Measurements from ENCODE around the gene DDX3Y. TPM values are rescaled to one million over a fixed set of nuclear protein-coding genes. Genes with fewer than 3 reads are reported as not detected.

The DDX3Y gene
- total RNA-seq (2021; fragmentation: NEBNext Ultra II Directional; extraction: Animal tissue kit (Norgen Biotek cat#: 25700)), result 10 to 100 TPM; 50.2 to 83.0 (median 53.2) TPM
- long read RNA-seq, full-length matches to known transcripts, result 33 of 64 reads
- long read RNA-seq, partial matches to known transcripts, result 14 of 64 reads
- long read RNA-seq, other reads (novel, unspliced or antisense), result 17 of 64 reads

DNA sequence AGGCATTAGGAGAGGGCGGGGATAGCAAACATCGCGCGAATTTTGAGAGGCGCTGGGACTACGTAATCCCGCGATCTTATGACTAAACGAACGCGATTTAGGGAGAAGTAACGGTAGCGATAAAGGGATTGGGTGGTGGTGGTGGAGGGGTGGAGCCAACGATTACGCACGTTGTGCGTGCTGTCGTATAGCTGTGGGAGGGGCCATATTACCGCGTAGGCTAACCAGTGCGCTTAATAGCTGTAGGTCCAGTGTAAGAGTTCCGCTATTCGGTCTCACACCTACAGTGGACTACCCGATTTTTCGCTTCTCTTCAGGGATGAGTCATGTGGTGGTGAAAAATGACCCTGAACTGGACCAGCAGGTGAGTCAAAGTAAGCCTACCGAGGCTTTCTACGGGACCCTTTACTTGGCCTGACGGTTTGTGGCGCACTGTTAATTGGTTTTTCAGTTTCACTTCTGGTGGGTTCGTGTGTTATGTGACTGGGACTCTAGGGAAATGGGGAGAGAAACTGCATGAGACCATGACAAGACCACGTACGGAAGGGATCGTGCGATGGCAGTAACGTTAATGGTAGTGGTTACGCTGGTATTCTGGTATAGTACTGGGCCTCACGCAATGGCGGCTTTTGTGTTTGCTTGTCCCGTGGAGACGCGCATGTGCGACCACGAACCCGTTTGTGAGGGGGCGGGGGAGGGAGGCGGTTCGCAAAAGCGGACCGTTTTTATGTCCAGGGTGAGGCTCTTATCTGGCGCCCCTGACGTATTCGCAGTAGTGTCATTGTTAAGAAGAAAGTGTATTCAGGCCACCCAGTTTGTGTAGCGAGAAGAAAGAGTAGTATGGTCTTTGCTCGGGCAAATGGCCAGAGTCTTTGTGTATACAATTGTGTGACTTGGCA is at the start of gene DDX3Y:
Gene DDX3Y, plus strand, starts transcription at position 251 of the 899 bp plus-strand sequence. Its CDS starts 69 bp downstream, at position 320.
- TF ChIP-seq, protein P1, sequence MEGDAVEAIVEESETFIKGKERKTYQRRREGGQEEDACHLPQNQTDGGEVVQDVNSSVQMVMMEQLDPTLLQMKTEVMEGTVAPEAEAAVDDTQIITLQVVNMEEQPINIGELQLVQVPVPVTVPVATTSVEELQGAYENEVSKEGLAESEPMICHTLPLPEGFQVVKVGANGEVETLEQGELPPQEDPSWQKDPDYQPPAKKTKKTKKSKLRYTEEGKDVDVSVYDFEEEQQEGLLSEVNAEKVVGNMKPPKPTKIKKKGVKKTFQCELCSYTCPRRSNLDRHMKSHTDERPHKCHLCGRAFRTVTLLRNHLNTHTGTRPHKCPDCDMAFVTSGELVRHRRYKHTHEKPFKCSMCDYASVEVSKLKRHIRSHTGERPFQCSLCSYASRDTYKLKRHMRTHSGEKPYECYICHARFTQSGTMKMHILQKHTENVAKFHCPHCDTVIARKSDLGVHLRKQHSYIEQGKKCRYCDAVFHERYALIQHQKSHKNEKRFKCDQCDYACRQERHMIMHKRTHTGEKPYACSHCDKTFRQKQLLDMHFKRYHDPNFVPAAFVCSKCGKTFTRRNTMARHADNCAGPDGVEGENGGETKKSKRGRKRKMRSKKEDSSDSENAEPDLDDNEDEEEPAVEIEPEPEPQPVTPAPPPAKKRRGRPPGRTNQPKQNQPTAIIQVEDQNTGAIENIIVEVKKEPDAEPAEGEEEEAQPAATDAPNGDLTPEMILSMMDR (IDR thresholded peaks at IDR 0.05), result no peak
- H3K4me3 Mint-ChIP-seq, result peak within 1 kb of the TSS; percentile 100
- peak; percentile 93 for DNase-seq
- peaks cover 18% of the 10 kb centered on the region for H3K4me1 Mint-ChIP-seq (ENCODE audit: low read depth)
- peak within 1 kb of the TSS; percentile 100 for H3K27ac Mint-ChIP-seq
- H3K9me3 Mint-ChIP-seq, result peaks cover 10% of the 10 kb centered on the region
- H3K36me3 Mint-ChIP-seq (ENCODE audit: low read depth), result peaks cover 16% of the 10 kb centered on the region
- H3K27me3 Mint-ChIP-seq (ENCODE audit: insufficient read depth), result peaks cover 13% of the 10 kb centered on the region; the same call in 1 of the 2 replicates

DNA sequence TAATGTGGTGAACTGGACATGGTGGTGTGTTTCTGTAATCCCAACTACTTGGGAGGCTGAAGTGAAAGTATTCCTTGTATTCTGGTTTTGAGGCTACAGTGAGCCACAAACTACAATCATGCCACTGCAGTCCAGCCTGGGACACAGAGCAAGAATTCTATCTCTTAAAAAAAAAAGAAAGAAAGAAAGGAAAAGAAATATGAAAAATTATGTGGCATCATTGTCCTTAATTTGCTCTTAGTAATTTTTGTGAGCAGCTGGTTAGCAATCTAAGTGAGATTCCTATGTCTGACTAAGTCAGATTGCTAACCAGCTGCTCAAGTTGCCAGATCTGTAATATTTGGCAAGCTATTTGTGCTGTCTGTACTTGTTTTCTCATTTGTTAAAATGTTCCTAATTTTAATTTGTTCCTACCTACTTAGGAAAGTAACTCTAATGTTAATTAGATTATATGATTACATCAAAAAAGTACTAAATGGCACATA is 48.8 kb upstream of the DDX3Y start:
- H3K4me3 Mint-ChIP-seq, result no peak overlapping the region
- peak; percentile 1 for DNase-seq
- H3K27me3 Mint-ChIP-seq (ENCODE audit: insufficient read depth), result peaks cover 1% of the 10 kb centered on the region; the same call in 1 of the 2 replicates
- H3K4me1 Mint-ChIP-seq (ENCODE audit: low read depth), result no peaks in the 10 kb centered on the region; the same call in 1 of the 2 replicates
- H3K27ac Mint-ChIP-seq, result peak overlapping the region; percentile 54; the same call in 1 of the 2 replicates
- no peaks in the 10 kb centered on the region for H3K9me3 Mint-ChIP-seq
- TF ChIP-seq, protein P1 (IDR thresholded peaks at IDR 0.05), result no peak
- H3K36me3 Mint-ChIP-seq (ENCODE audit: low read depth), result no peaks in the 10 kb centered on the region

DNA sequence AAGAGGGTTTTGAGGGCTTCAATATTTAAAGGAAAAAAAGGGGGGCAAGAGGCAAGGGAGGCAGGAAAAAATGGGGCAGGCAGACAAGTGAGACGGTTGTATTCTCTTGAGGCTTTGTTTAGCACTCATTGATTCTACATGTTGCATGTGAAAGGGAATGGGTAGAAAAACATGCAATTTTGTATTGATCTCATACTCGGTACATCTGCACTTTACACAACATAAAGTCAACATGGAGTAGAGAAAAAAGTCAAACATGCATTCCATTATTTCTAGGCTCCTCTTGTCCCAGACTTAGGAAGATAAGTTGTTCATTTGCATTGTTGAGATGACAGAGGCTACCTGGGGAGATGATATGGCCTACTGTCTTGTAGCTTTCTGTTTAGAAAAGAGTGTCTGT is 36.7 kb upstream of the DDX3Y start:
- TF ChIP-seq, protein P1 (IDR thresholded peaks at IDR 0.05), result no peak
- Mint-ChIP-seq H3K27ac (no peak overlapping the region), H3K4me1 (ENCODE audit: low read depth) (no peaks in the 10 kb centered on the region), H3K4me3 (no peak overlapping the region), H3K9me3 (no peaks in the 10 kb centered on the region), H3K27me3 (ENCODE audit: insufficient read depth) (no peaks in the 10 kb centered on the region), H3K36me3 (ENCODE audit: low read depth) (peaks cover 4% of the 10 kb centered on the region; the same call in 1 of the 2 replicates)
- DNase-seq, result no peak

DNA sequence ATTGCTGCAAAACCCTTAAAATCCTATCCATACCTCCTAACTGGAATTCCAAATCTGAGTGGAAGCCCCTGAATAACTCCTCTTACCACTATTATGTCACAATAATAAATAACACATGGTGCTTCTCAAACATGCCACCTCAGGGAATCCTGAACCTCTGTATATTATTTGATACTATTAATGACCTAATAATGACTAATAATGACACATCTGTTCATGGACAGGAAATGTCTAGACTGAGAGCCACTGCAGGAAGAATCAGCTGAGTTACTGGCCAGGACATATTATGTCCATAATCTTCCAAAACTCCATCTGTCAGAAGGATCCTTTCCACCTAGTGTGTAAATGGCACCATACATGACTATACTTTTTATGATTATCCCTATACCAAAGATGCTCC is 7.7 kb upstream of the DDX3Y start:
- Mint-ChIP-seq H3K27me3 (ENCODE audit: insufficient read depth) (no peaks in the 10 kb centered on the region; the same call in 1 of the 2 replicates), H3K4me3 (no peak overlapping the region), H3K27ac (no peak overlapping the region), H3K4me1 (ENCODE audit: low read depth) (no peaks in the 10 kb centered on the region; the same call in 1 of the 2 replicates), H3K36me3 (ENCODE audit: low read depth) (no peaks in the 10 kb centered on the region), H3K9me3 (no peaks in the 10 kb centered on the region)
- no peak for DNase-seq
- TF ChIP-seq, protein P1 (IDR thresholded peaks at IDR 0.05), result no peak

DNA sequence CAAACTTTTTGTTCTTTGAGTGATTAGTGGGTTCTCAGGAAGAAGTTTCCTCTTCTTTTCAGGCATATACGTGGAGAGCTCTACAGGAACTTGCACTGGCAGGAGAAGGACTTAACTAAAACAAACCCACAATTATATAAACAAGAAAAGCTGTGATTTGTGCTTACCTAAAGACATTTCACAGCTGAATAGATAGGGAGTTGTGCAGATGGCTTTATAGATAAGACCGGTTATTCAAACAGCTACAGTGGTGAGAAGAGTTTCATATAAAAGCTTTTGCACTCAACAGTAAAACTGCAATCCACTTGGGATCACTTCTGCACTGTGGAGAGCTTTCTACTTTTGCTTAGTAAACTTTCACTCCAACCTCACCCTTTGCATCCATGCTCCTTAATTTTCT is 6.1 kb upstream of the DDX3Y start:
- H3K4me1 Mint-ChIP-seq (ENCODE audit: low read depth), result no peaks in the 10 kb centered on the region; the same call in 1 of the 2 replicates
- H3K4me3 Mint-ChIP-seq, result no peak overlapping the region
- H3K9me3 Mint-ChIP-seq, result no peaks in the 10 kb centered on the region
- H3K27ac Mint-ChIP-seq, result no peak overlapping the region
- no peak for DNase-seq
- H3K27me3 Mint-ChIP-seq (ENCODE audit: insufficient read depth), result no peaks in the 10 kb centered on the region; the same call in 1 of the 2 replicates
- H3K36me3 Mint-ChIP-seq (ENCODE audit: low read depth), result no peaks in the 10 kb centered on the region
- TF ChIP-seq, protein P1 (IDR thresholded peaks at IDR 0.05), result no peak
